Raji (cell line): ENCODE data around the gene CEP295NL.

ENCODE experiments used
- POLR2A ChIP-seq: IDR thresholded peaks from 2 replicates; pipeline ENCODE4 v1.6.1; 2011; ENCODE audit warnings: low read depth, low read length, control low read depth; ENCODE audit not compliant: insufficient read depth

Gene CEP295NL

DNA sequence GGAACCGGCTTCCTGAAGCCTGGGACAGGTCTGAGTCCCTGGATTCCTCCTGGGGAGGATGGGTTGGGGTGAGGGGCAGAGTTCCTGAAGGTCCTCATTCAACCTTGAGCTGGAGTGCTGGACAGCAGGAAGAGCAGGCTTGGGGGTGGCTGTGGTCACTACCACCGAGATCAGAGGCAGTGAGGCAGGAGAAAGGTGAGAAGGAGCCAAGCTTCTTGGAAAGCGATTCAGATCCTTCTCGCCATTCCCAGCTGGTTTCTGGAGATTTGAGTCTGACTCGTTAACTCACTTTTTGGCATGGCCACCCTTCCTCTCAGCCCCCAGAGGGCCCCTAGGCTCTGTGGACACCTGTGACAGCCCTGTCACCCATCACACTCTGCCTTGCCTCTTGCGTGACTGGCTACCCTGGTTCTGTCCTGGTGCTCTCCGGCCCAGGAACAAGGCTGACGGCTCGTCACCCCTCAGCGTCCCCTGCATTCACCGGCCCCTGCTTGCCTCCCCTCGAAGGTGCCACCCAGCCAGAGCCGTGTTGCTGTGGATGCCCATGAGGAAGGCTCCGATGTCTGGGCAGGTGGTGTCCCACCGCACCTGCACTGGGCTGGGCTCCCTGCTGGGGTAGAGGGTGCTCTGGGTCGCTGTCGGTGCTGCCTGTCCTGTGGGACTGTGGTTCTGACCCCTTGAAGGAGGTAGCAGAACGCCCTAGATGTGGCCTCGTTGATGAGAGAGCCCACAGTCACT is 31.8 kb upstream of the CEP295NL start:
- no peak for TF ChIP-seq POLR2A

GRCh38 chr17:78933959-78934568 is 31.1 kb upstream of the CEP295NL start:
- no peak for TF ChIP-seq POLR2A

DNA sequence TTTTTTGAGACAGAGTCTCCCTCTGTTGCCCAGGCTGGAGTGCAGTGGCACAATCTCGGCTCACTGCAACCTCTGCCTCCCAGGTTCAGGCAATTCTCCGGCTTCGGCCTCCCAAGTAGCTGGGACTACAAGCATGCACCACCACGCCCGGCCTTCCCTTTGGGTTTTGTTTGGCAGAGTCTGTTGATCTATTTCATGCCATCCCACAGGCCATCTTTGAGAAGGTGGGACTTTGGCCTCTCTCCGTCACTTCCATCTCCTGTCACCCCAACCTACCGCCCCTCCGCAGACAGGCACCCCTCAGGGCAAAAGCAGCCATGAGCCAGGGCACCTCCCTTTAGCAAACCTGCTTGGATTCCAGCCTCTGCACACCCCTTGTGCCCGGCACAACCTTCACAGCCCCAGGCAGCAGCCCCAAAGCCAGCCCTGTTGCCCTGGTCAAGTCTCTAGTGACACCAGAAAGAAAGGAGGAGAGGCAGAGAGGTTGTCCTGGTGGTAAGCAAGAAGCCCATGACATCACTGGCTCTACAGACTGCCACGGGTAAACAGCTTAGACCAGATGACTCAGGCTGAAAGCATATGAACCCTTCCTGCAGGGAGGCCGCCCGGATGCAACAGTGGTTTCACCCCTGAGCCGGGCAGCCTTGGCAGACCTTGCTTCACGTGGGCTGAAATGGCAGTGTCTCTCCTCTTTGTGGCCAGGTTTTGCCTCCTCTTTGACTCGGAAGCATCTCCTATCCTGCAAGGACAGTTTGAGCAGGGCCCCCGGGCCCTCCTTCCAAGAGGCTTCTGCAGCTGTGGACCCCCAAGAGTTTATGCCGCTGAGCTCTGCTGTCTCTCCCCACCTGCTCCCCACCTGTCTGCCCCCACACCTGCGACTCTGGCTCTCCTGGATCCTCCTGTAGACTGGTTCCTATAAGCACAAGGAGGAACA is 30.3 kb upstream of the CEP295NL start:
- no peak for TF ChIP-seq POLR2A

- no peak for TF ChIP-seq POLR2A
Observed at GRCh38 chr17:78929908-78930775, 27.1 kb upstream of the CEP295NL start.

GRCh38 chr17:78925662-78926555 is 22.9 kb upstream of the CEP295NL start:
- no peak for TF ChIP-seq POLR2A

DNA sequence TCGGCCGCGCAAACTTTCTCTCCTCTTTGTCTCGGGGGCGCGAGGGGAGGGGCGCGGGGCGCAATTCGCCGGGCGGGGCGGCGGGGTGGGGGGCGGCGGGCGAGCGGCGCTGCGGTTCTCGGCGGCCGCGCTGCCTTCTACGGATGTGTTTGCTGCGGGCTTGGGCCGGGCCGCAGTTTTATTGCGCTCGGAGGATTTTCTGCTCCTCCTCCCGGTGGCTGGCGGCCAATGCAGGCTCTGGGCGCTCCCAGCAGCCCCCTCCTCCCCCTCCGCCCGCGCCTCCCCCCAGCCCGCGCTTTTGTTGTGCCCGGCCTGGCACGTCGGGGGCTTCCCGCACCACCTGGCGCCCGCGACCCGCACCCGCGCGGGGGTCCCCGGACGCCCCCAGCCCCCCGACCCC is 22.2 kb upstream of the CEP295NL start, which contains the start of gene TIMP2:
Gene TIMP2, minus strand, starts transcription at position 154 of the 400 bp plus-strand sequence. CDS start 299 bp downstream, outside the sequence.
- TF ChIP-seq POLR2A, result no peak

GRCh38 chr17:78924481-78925151 is 21.6 kb upstream of the CEP295NL start:
- no peak for TF ChIP-seq POLR2A

DNA sequence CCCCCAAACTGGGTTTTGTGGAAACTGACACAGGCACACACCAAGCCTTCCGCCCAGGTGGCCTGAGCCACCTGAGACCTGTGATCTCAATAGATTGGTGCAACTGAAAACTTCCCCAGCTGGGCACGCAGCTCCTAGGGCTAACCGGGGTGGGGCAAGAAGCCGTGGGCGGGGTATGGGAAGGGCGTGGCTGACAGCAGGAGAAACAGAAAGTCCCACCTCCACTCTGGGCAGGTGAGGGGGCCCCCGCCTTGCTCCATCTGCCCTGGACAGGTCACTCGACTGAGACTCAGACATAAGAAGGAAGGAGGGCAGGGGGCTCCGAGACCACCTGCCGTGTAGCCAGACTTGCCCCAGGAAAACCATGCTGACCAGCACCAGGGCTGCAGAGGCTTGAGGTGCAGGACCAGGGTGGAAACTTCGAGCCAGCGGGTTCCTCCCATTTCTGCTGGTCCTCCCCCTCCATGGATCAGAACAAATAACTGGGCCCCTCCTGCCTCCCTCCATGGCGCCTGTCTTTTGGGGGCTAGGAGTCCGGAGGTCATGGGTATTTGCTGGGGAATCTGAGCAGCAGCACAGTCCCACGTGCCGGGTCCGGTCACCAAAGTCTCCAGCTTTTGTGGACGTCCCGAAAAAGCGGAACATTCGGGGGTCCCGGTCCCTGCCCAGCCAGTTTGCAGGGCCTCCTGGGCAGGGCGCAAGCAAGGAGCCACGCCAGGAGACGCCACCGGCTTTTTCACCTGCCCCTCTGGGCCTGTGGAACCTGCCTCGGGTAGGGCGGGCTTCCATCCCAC is 20.9 kb upstream of the CEP295NL start:
- TF ChIP-seq POLR2A, result no peak

DNA sequence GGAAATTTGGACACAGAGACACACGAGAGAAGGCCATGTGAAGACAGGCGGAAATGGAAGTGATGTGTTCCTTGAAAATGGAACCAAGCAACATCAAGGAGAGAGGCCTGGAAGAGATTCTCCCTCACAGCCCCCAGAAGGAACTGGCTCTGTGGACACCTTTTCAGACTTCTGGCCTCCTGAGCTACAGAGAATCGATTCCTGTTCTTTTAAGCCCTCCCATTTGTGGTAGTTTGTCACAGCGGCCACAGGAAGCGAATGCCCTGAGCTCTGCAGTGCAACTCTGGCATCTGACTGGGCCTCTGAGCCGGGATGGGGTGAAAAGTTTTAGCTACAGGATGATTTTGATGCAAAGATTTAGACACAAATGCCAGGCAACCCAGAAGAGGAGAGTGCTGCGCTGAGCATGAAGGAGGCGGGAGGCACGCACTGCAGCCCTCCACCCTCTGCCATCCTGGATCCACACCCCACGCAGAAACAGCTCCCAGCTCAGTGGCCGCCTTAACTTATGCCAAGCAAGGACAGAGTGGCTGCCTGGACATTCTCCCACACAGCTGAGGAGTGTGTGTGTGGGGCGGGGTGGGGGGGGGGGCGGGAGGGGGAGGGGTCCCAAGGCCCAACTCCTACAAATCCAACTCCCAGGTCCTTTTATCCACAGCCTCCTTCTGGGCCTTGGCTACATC is 20.0 kb upstream of the CEP295NL start:
- no peak for TF ChIP-seq POLR2A

DNA sequence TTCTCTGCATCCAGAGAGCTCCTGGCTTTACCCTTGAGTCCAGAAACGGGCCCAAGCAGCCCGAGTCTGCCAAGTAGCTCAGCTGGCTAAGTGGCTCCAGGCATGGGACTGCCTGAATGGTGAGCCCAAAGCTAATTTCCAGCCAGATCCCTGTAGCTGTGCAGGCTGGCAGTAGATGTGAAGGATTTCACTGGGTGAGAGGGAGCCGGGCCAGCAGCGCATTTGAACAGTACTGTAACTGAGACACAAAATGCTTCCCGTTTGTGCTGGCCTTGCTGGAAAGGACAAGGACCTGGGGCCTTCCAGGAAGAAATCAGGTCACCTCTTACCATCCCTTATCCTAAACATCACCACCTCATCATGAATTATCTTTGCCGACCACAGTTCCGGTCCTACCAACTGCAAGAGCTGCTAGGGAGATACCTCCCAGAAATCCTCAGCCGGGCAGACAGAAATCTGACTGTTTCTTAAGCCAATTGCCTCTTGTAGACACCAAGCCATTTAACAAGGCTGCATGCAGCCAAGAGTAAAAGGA is 18.5 kb upstream of the CEP295NL start:
- no peak for TF ChIP-seq POLR2A

DNA sequence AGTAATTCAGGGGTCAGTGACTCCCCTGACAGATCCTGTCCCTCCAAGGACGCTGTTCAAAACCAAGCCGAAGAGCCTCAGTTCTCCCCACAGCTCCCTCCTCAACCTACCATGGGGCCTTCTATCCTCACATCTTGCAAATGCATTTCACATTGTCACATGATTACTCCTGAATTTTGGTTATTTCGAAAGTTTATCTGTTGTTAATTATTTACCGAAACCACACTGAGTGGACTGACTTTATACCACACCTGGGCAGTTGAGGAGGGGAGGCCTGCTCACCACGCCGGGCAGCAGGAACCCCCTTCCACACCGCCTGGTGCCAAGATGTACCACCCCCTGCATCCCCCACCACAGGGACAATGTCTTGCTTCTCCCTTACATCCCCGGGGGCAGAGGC is 17.5 kb upstream of the CEP295NL start:
- TF ChIP-seq POLR2A, result no peak
